ENCODE data around the gene VPS36. TPM values are rescaled to one million over a fixed set of nuclear protein-coding genes. Genes with fewer than 3 reads are reported as not detected.

Gene VPS36
- total RNA-seq, 1 experiment from 2014 or later: 34.8 TPM

GRCh38 chr13:52414963-52415362 is 35.5 kb downstream of the VPS36 start:
- H3K9ac ChIP-seq (ENCODE audit: low read length): no peak overlapping the region
- H3K4me3 ChIP-seq (replicated peaks in 1 of 2; ENCODE audit: low read depth in 1 of 2, low read length in 2 of 2): no peak overlapping the region
- H4K20me1 ChIP-seq (ENCODE audit: insufficient read depth): no peaks in the 10 kb centered on the region
- no peak overlapping the region for H2AFZ ChIP-seq (ENCODE audit: low read depth, low read length, poor library complexity, severe bottlenecking)
- BruUV-seq (replicated peaks): no TSS peak
- ATAC-seq: no peak
- peaks cover 12 to 22% of the 10 kb centered on the region in 2 experiments; a peak in 3 of 4 replicates for H3K36me3 ChIP-seq (ENCODE audit: control insufficient read depth in 1 of 2, insufficient read depth in 2 of 2, low read length in 2 of 2)
- H3K4me2 ChIP-seq (ENCODE audit: low read length): no peak overlapping the region
- no peaks in the 10 kb centered on the region for H3K9me3 ChIP-seq (ENCODE audit: control insufficient read depth in 1 of 2, insufficient read depth in 1 of 2, low read depth in 1 of 2, low read length in 2 of 2)
- ChIA-PET POLR2A (no interaction called here), RAD21 (ENCODE audit: low non-redundant PET in 1 of 2, low total read pairs in 2 of 2, uncharacterized antibody in 2 of 2, unreplicated experiment in 2 of 2) (no interaction called here), CTCF (no interaction called here)
- no peak for DNase-seq (ENCODE audit: low read depth, low spot score)
- TF ChIP-seq SIN3A (IDR thresholded peaks at IDR 0.05; ENCODE audit: low read depth) (no peak), YY1 (IDR thresholded peaks at IDR 0.05; ENCODE audit: extremely low read depth, insufficient replicate concordance, low read depth, low read length) (no peak), EZH2phosphoT487 (IDR thresholded peaks at IDR 0.05; ENCODE audit: borderline replicate concordance) (no peak), ZFX (IDR thresholded peaks at IDR 0.05) (no peak), RAD21 (IDR thresholded peaks at IDR 0.05; ENCODE audit: low read depth) (no peak), CBX3 (IDR thresholded peaks at IDR 0.05; ENCODE audit: low read depth) (no peak), EZH2 (IDR thresholded peaks at IDR 0.05) (no peak), FOSL1 (IDR thresholded peaks at IDR 0.05; ENCODE audit: low read depth) (no peak)
- H3K27me3 ChIP-seq (ENCODE audit: insufficient read depth, low read length): no peaks in the 10 kb centered on the region
- H3K4me1 ChIP-seq (ENCODE audit: control insufficient read depth in 1 of 2, insufficient read depth in 2 of 2, low read length in 2 of 2): peaks cover 0 to 11% of the 10 kb centered on the region in 2 experiments; a peak in 2 of 4 replicates
- H3K27ac ChIP-seq (ENCODE audit: low read depth, low read length): no peak overlapping the region
- no peaks in the 10 kb centered on the region for H3K79me2 ChIP-seq (ENCODE audit: insufficient read depth, low read length)
- intact Hi-C loops (cut with micrococcal nuclease): no loop called here
- H3K9me2 ChIP-seq (ENCODE audit: insufficient read depth): no peaks in the 10 kb centered on the region

GRCh38 chr13:52414051-52414450 is 36.4 kb downstream of the VPS36 start:
- no peak overlapping the region for H3K4me2 ChIP-seq (ENCODE audit: low read length)
- no peak overlapping the region for H3K27ac ChIP-seq (ENCODE audit: low read depth, low read length)
- TF ChIP-seq EGR1 (IDR thresholded peaks at IDR 0.05; ENCODE audit: low read depth): no peak
- no peak for TF ChIP-seq CBX3 (IDR thresholded peaks at IDR 0.05; ENCODE audit: low read depth)
- no peak for TF ChIP-seq RAD21 (IDR thresholded peaks at IDR 0.05; ENCODE audit: low read depth)
- no peak for TF ChIP-seq ZNF274 (IDR thresholded peaks at IDR 0.05; ENCODE audit: low read depth, low read length)
- TF ChIP-seq TCF7L2 (IDR thresholded peaks at IDR 0.05; ENCODE audit: borderline replicate concordance, extremely low read depth, insufficient read depth, insufficient read length): no peak
- no peak for TF ChIP-seq EZH2phosphoT487 (IDR thresholded peaks at IDR 0.05; ENCODE audit: borderline replicate concordance)
- H3K27me3 ChIP-seq (ENCODE audit: insufficient read depth, low read length): no peaks in the 10 kb centered on the region
- no peak for DNase-seq (ENCODE audit: low read depth, low spot score)
- H4K20me1 ChIP-seq (ENCODE audit: insufficient read depth): no peaks in the 10 kb centered on the region
- no TSS peak for BruUV-seq (replicated peaks)
- no peak overlapping the region for H3K9ac ChIP-seq (ENCODE audit: low read length)
- no peak for ATAC-seq
- H3K36me3 ChIP-seq (ENCODE audit: control insufficient read depth in 1 of 2, insufficient read depth in 2 of 2, low read length in 2 of 2): peaks cover 10 to 22% of the 10 kb centered on the region in 2 experiments; a peak in 3 of 4 replicates
- RAD21 ChIA-PET (ENCODE audit: low non-redundant PET in 1 of 2, low total read pairs in 2 of 2, uncharacterized antibody in 2 of 2, unreplicated experiment in 2 of 2): no interaction called here
- H3K4me1 ChIP-seq (ENCODE audit: control insufficient read depth in 1 of 2, insufficient read depth in 2 of 2, low read length in 2 of 2): peaks cover 0 to 11% of the 10 kb centered on the region in 2 experiments; a peak in 2 of 4 replicates
- intact Hi-C loops (cut with micrococcal nuclease): no loop called here
- H3K79me2 ChIP-seq (ENCODE audit: insufficient read depth, low read length): no peaks in the 10 kb centered on the region
- POLR2A ChIA-PET: no interaction called here
- H3K9me2 ChIP-seq (ENCODE audit: insufficient read depth): no peaks in the 10 kb centered on the region
- no peaks in the 10 kb centered on the region for H3K9me3 ChIP-seq (ENCODE audit: control insufficient read depth in 1 of 2, insufficient read depth in 1 of 2, low read depth in 1 of 2, low read length in 2 of 2)
- CTCF ChIA-PET: no interaction called here
- no peak overlapping the region for H2AFZ ChIP-seq (ENCODE audit: low read depth, low read length, poor library complexity, severe bottlenecking)
- H3K4me3 ChIP-seq (replicated peaks in 1 of 2; ENCODE audit: low read depth in 1 of 2, low read length in 2 of 2): no peak overlapping the region

Data from HCT116 (cell line).